ENCODE results near the gene NEK4. TPM values are rescaled to one million over a fixed set of nuclear protein-coding genes. Genes with fewer than 3 reads are reported as not detected.

The NEK4 gene
- total RNA-seq, 1 experiment from 2014 or later: 22.0 TPM

DNA sequence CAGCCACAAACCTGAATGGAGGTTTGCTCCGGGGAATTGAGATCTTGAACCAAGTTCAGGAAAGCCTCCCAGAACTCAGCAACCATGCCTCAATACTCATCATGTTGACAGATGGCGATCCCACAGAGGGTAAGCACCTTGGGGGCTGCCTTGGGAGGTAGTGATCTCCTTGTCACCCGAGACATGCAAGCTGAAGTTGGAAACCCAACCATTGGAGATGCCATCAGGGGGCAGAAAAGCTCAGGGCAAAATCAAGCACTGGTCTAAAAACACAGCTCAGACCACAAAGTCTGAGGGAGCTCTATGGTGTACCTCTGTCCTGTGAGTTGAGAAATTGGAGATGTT, 12.4 kb upstream of the NEK4 start:
- Histone ChIP-seq H3K36me3 (ENCODE audit: insufficient read depth, low read length, poor library complexity, severe bottlenecking) (no peaks in the 10 kb centered on the region), H3K27me3 (replicated peaks; ENCODE audit: insufficient read depth, low read depth, low read length, poor library complexity) (no peaks in the 10 kb centered on the region), H3K27ac (ENCODE audit: low read depth, low read length, poor library complexity, severe bottlenecking) (no peak overlapping the region), H3K4me1 (ENCODE audit: insufficient read depth, low read length, poor library complexity, severe bottlenecking) (no peaks in the 10 kb centered on the region), H3K4me3 (ENCODE audit: low read depth, low read length, poor library complexity, severe bottlenecking) (no peak overlapping the region), H3K9me3 (ENCODE audit: low read depth, low read length, poor library complexity, severe bottlenecking) (no peaks in the 10 kb centered on the region)
- BruUV-seq (replicated peaks): no TSS peak
- ChIA-PET POLR2A (ENCODE audit: low non-redundant PET) (no interaction called here), CTCF (no interaction called here)
- intact Hi-C loops (cut with micrococcal nuclease; ENCODE audit: unreplicated experiment): no loop called here
- DNase-seq (ENCODE audit: low spot score): no peak
- TF ChIP-seq, protein P1, sequence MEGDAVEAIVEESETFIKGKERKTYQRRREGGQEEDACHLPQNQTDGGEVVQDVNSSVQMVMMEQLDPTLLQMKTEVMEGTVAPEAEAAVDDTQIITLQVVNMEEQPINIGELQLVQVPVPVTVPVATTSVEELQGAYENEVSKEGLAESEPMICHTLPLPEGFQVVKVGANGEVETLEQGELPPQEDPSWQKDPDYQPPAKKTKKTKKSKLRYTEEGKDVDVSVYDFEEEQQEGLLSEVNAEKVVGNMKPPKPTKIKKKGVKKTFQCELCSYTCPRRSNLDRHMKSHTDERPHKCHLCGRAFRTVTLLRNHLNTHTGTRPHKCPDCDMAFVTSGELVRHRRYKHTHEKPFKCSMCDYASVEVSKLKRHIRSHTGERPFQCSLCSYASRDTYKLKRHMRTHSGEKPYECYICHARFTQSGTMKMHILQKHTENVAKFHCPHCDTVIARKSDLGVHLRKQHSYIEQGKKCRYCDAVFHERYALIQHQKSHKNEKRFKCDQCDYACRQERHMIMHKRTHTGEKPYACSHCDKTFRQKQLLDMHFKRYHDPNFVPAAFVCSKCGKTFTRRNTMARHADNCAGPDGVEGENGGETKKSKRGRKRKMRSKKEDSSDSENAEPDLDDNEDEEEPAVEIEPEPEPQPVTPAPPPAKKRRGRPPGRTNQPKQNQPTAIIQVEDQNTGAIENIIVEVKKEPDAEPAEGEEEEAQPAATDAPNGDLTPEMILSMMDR (conservative IDR thresholded peaks at IDR 0.05; ENCODE audit: low read depth, low read length): no peak
- TF ChIP-seq EZH2 (IDR thresholded peaks at IDR 0.05; ENCODE audit: borderline replicate concordance, low read depth, low read length, poor library complexity, severe bottlenecking): no peak

GRCh38 chr3:52782412-52783210, 11.9 kb upstream of the NEK4 start:
- no peak for DNase-seq (ENCODE audit: low spot score)
- no peaks in the 10 kb centered on the region for H3K36me3 ChIP-seq (ENCODE audit: insufficient read depth, low read length, poor library complexity, severe bottlenecking)
- no peaks in the 10 kb centered on the region for H3K9me3 ChIP-seq (ENCODE audit: low read depth, low read length, poor library complexity, severe bottlenecking)
- BruUV-seq (replicated peaks): no TSS peak
- TF ChIP-seq, protein P1 (conservative IDR thresholded peaks at IDR 0.05; ENCODE audit: low read depth, low read length): no peak
- no peak for TF ChIP-seq EZH2 (IDR thresholded peaks at IDR 0.05; ENCODE audit: borderline replicate concordance, low read depth, low read length, poor library complexity, severe bottlenecking)
- no peak overlapping the region for H3K4me3 ChIP-seq (ENCODE audit: low read depth, low read length, poor library complexity, severe bottlenecking)
- no peaks in the 10 kb centered on the region for H3K27me3 ChIP-seq (replicated peaks; ENCODE audit: insufficient read depth, low read depth, low read length, poor library complexity)
- H3K4me1 ChIP-seq (ENCODE audit: insufficient read depth, low read length, poor library complexity, severe bottlenecking): no peaks in the 10 kb centered on the region
- intact Hi-C loops (cut with micrococcal nuclease; ENCODE audit: unreplicated experiment): no loop called here
- ChIA-PET POLR2A (ENCODE audit: low non-redundant PET) (no interaction called here), CTCF (no interaction called here)
- H3K27ac ChIP-seq (ENCODE audit: low read depth, low read length, poor library complexity, severe bottlenecking): no peak overlapping the region

DNA sequence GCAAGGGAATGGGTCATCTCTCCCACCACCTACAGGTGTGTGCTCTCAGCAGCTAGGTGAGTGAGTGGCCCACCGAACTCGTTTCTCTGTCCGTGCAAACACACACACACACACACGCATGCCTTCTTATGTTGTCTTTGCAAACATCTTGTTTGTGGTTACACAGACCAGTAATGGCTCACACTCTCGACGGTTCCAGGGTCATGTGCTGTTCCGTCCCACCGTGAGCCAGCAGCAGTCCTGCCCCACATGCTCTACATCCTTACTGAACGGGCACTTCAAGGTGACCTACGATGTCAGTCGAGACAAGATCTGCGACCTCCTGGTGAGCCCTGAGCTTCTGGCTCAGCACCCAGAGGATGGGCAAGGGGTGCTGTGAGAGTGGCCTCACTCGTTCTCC, 11.0 kb upstream of the NEK4 start:
- POLR2A ChIA-PET (ENCODE audit: low non-redundant PET): no interaction called here
- no TSS peak for BruUV-seq (replicated peaks)
- Histone ChIP-seq H3K9me3 (ENCODE audit: low read depth, low read length, poor library complexity, severe bottlenecking) (no peaks in the 10 kb centered on the region), H3K36me3 (ENCODE audit: insufficient read depth, low read length, poor library complexity, severe bottlenecking) (no peaks in the 10 kb centered on the region), H3K4me1 (ENCODE audit: insufficient read depth, low read length, poor library complexity, severe bottlenecking) (no peaks in the 10 kb centered on the region), H3K4me3 (ENCODE audit: low read depth, low read length, poor library complexity, severe bottlenecking) (no peak overlapping the region), H3K27me3 (replicated peaks; ENCODE audit: insufficient read depth, low read depth, low read length, poor library complexity) (no peaks in the 10 kb centered on the region), H3K27ac (ENCODE audit: low read depth, low read length, poor library complexity, severe bottlenecking) (no peak overlapping the region)
- intact Hi-C loops (cut with micrococcal nuclease; ENCODE audit: unreplicated experiment): no loop called here
- CTCF ChIA-PET: no interaction called here
- TF ChIP-seq, protein P1 (conservative IDR thresholded peaks at IDR 0.05; ENCODE audit: low read depth, low read length): no peak
- TF ChIP-seq EZH2 (IDR thresholded peaks at IDR 0.05; ENCODE audit: borderline replicate concordance, low read depth, low read length, poor library complexity, severe bottlenecking): no peak
- DNase-seq (ENCODE audit: low spot score): no peak
